C4-2B (cell line): ENCODE measurements around the gene CDT1.

Experiments
- CTCF ChIP-seq: fragments of 450-650 bp; conservative IDR thresholded peaks from 2 replicates; pipeline ENCODE4 v1.5.1; 2017; ENCODE audit warnings: mild to moderate bottlenecking
- ZFX ChIP-seq: fragments of 450-650 bp; IDR thresholded peaks from 2 replicates; pipeline ENCODE4 v1.6.1; 2017

GRCh38 chr16:88814144-88814502, 10.5 kb downstream of the CDT1 start:
- TF ChIP-seq CTCF (no peak), ZFX (no peak)
